ENCODE data around the gene IFI30. TPM values are rescaled to one million over a fixed set of nuclear protein-coding genes. Genes with fewer than 3 reads are reported as not detected.

Gene IFI30
- total RNA-seq, 1 experiment from 2014 or later = 112 TPM

DNA sequence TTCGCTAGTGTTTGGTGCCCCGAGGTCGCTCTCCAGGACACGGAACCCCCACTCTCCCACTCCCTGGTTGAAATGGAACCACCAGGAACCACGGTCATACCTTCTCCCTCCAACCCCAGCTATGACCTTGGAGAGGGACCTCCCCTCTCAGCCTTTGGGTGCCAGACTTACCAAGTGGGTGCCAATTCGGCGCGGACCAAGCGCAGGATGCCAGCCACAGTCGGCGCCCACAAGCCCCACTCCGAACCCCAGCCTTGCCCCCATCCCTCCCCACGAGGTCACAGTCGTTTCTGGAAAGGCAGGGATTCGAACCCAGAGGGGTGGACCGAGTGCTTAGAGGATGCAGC lies 51.7 kb downstream of the IFI30 start:
- DNase-seq (ENCODE audit: low read depth) = no peak

DNA sequence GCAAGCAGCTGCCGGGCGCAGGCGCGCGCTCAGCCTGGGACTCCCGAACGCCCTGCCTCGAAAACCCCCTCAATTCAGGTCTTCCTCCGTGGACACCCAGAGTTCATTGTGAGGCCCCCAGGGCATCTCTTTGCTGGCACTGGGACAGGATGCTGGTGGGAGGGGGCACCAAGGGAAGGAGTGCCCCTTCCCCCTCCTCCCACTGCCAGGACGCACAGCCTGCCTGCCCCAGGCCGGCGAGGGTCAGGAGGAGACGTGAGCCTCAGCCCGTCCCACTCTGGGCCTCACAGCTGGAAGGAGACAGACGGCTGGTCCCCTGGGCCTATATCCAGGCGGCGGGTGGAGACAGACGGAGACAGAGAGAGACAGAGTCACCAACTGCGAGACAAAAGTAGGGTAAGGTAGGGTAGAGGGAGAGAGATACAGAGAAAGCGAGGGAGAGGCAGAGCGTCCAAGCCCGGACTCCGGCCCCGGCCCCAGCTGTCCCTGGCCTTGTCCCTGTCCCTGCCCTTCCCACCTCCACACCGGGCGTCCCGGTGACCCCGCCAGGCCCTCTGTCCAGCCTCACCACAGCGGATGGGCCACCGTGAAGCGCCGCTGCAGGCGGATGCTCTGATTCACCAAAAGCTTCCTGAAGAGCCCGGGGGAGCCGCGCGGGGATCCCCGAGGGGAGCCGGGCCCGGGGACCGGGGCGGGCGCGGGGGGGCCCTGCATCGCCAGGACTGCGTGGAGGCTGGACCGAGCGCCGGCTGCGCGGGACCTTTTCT lies 52.3 kb downstream of the IFI30 start, which contains the start of gene PDE4C:
Gene PDE4C, minus strand, starts transcription at position 737 of the 767 bp plus-strand sequence. Its CDS starts 23 bp downstream, at position 714.
- peak; percentile 51 for DNase-seq (ENCODE audit: low read depth)

DNA sequence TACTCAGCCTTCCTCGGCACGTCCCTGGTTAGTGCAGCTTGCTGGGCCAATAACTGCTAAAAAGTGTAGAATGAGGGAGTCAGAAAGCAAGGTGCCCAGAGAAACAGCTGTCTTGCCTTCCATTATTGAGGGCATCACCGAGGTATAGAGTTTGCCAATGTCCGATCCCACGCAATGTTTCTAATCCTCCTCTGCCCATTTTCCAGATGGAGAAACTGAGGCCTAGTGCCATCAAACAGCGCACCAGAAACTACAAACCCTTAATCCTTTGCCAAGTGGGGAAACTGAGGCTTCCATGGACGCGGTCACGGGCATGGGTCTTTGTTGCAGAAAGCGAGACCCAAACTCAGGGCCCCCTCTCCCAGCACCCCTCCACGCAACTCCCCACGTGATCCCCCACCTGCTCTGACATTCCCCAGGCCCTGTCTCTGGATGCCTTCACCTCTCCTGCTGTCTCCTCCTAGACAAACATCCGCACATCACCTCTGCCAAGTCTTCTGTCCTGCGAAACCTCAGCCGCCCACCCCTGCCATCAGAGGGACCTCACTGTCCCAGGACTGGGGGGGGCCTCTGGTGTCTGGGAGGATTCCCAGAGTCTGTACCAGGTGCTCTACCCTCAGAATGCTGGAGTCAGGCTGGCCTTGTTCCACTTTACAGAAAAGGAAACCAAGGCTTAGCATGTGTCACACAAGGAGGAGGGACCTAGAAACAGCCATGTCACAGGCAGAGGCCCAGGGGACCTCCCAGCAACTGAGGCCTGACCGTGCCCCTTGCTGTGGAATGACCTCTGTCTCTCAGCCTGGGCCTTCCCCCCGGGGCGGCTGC lies 53.6 kb downstream of the IFI30 start:
- no peak for DNase-seq (ENCODE audit: low read depth)

Other genes with a start within 250 kb of the IFI30 start
- 31.3 and 36.8 TPM in 2 replicates for gene CCDC124, start 240.8 kb upstream of the IFI30 start, total RNA-seq (2014; rRNA removed; shearing (Covaris generic))
- gene KCNN1, start 206.7 kb upstream of the IFI30 start, total RNA-seq (2014; rRNA removed; shearing (Covaris generic)) = 0.07 TPM in 1 of 2 replicates, not detected in the other
- 9.4 and 12.8 TPM in 2 replicates for gene ARRDC2, start 165.6 kb upstream of the IFI30 start, total RNA-seq (2014; rRNA removed; shearing (Covaris generic))
- gene IL12RB1, start 86.9 kb upstream of the IFI30 start, total RNA-seq (2014; rRNA removed; shearing (Covaris generic)) = 2.3 and 3.8 TPM in 2 replicates
- gene MAST3, start 76.0 kb upstream of the IFI30 start, total RNA-seq (2014; rRNA removed; shearing (Covaris generic)) = 2.3 and 4.6 TPM in 2 replicates
- gene PIK3R2, start 20.6 kb upstream of the IFI30 start, total RNA-seq (2014; rRNA removed; shearing (Covaris generic)) = 21.4 and 21.7 TPM in 2 replicates
- 32.4 and 33.4 TPM in 2 replicates for gene MPV17L2, start 19.4 kb downstream of the IFI30 start, total RNA-seq (2014; rRNA removed; shearing (Covaris generic))
- 3.4 and 5.6 TPM in 2 replicates for gene RAB3A, start 30.2 kb downstream of the IFI30 start, total RNA-seq (2014; rRNA removed; shearing (Covaris generic))
- gene PDE4C, start 52.6 kb downstream of the IFI30 start, total RNA-seq (2014; rRNA removed; shearing (Covaris generic)) = 0.07 and 0.15 TPM in 2 replicates
- gene IQCN, start 100.6 kb downstream of the IFI30 start, total RNA-seq (2014; rRNA removed; shearing (Covaris generic)) = 0.10 TPM in 1 of 2 replicates, not detected in the other
- gene JUND, start 107.8 kb downstream of the IFI30 start, total RNA-seq (2014; rRNA removed; shearing (Covaris generic)) = 54.1 and 206 TPM in 2 replicates
- gene LSM4, start 149.3 kb downstream of the IFI30 start, total RNA-seq (2014; rRNA removed; shearing (Covaris generic)) = 314 and 393 TPM in 2 replicates
- gene PGPEP1, start 166.8 kb downstream of the IFI30 start, total RNA-seq (2014; rRNA removed; shearing (Covaris generic)) = 10.3 and 13.5 TPM in 2 replicates
- gene GDF15, start 212.3 kb downstream of the IFI30 start, total RNA-seq (2014; rRNA removed; shearing (Covaris generic)) = 3.3 and 5.4 TPM in 2 replicates
- not detected in 2 replicates for gene LRRC25, start 223.8 kb downstream of the IFI30 start, total RNA-seq (2014; rRNA removed; shearing (Covaris generic))
- 55.3 and 61.9 TPM in 2 replicates for gene SSBP4, start 245.6 kb downstream of the IFI30 start, total RNA-seq (2014; rRNA removed; shearing (Covaris generic))